ENCODE results near the gene CDK17.

CDK17 gene

GRCh38 chr12:96274331-96274730 is 125.9 kb downstream of the CDK17 start:
- no peak overlapping the region for H3K4me2 ChIP-seq (ENCODE audit: low read length)
- no peak overlapping the region for H3K4me3 ChIP-seq (ENCODE audit: low read length)
- no peaks in the 10 kb centered on the region for H3K27me3 ChIP-seq (ENCODE audit: control insufficient read depth, insufficient read depth, low read length)
- peaks cover 23% of the 10 kb centered on the region for H3K4me1 ChIP-seq (ENCODE audit: control insufficient read depth, insufficient read depth, low read length)
- H3K9ac ChIP-seq (ENCODE audit: low read depth, low read length) = peak overlapping the region; percentile 21
- H3K9me3 ChIP-seq (replicated peaks; ENCODE audit: low read length) = no peaks in the 10 kb centered on the region
- H3K36me3 ChIP-seq (ENCODE audit: insufficient read depth, low read length) = peaks cover 59% of the 10 kb centered on the region

DNA sequence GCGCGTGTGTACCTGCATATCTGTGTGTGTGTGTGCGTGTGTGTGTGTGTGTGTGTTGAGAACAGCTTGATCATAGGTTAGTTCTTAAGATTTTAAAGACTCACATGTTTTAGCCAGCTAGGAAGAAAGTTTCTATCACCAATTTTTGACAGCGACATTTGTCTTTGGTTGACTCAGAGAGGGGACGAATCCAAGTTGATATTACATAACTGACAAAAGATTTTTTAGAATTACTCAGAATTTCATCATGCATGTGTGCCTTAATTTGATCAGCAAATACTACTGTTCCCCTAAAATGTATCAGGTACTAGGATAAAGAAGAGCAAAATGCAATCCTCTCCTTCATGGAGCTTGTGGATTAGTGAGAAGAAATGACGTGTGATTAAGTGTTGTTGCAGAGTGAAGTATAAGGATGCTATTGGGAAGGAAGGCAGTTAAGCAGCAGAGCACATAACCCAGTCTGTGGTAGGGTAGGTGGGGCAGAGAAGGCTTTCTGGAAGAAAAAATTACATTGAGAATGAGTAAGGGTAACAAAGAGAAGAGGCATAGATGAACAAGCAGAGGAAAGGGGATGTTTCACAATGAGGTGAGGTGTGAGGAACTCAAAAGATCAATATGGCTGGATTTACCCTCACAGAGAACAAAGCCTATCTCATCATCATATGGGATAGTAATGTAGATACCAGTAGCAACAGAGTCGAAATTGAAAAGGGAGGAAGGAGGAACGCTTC is 128.6 kb downstream of the CDK17 start:
- H3K27me3 ChIP-seq (ENCODE audit: control insufficient read depth, insufficient read depth, low read length) = no peaks in the 10 kb centered on the region
- H3K9me3 ChIP-seq (replicated peaks; ENCODE audit: low read length) = no peaks in the 10 kb centered on the region
- H3K4me3 ChIP-seq (ENCODE audit: low read length) = no peak overlapping the region
- H3K4me1 ChIP-seq (ENCODE audit: control insufficient read depth, insufficient read depth, low read length) = peaks cover 23% of the 10 kb centered on the region
- no peak overlapping the region for H3K4me2 ChIP-seq (ENCODE audit: low read length)
- peaks cover 65% of the 10 kb centered on the region for H3K36me3 ChIP-seq (ENCODE audit: insufficient read depth, low read length)
- H3K9ac ChIP-seq (ENCODE audit: low read depth, low read length) = no peak overlapping the region

DNA sequence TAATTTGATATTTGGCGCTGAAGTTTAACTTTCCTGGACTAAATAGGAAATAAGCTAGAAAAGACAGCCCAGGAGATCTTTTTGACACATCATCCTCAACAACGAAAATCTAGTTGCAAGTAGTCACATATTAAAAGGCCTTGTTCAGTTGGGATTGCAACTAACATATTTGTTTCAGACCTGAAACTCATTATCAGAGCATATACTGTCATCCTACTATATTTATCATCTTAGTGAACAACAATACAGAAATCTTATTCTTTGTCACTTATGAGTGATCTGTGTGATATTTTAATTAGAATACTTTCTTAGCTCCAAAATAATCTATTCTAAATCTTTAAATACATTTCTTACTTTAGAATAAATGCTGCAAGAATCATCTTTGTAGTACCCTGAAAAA is 134.0 kb downstream of the CDK17 start:
- H3K4me2 ChIP-seq (ENCODE audit: low read length) = no peak overlapping the region
- H3K9me3 ChIP-seq (replicated peaks; ENCODE audit: low read length) = no peaks in the 10 kb centered on the region
- no peak overlapping the region for H3K9ac ChIP-seq (ENCODE audit: low read depth, low read length)
- H3K27me3 ChIP-seq (ENCODE audit: control insufficient read depth, insufficient read depth, low read length) = no peaks in the 10 kb centered on the region
- peaks cover 2% of the 10 kb centered on the region for H3K4me1 ChIP-seq (ENCODE audit: control insufficient read depth, insufficient read depth, low read length)
- peaks cover 91% of the 10 kb centered on the region for H3K36me3 ChIP-seq (ENCODE audit: insufficient read depth, low read length)
- H3K4me3 ChIP-seq (ENCODE audit: low read length) = no peak overlapping the region

GRCh38 chr12:96265836-96266235 is 134.4 kb downstream of the CDK17 start:
- peaks cover 91% of the 10 kb centered on the region for H3K36me3 ChIP-seq (ENCODE audit: insufficient read depth, low read length)

DNA sequence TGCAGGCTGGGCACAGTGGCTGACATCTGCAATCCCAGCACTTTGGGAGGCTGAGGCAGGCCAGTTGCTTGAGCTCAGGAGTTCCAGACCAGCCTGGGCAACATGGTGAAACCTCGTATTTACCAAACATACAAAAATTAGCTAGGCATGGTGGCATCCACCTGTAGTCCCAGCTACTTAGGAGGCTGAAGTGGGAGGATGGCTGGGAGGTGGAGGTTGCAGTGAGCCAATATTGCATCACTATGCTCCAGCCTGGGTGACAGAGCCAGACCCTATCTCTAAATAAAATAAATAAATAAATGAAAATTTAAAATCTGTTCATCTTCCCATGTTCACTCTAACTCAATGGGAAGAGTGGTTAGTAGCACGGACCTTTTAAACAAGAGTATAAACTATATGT is 134.8 kb downstream of the CDK17 start:
- no peak overlapping the region for H3K9ac ChIP-seq (ENCODE audit: low read depth, low read length)
- H3K4me2 ChIP-seq (ENCODE audit: low read length) = no peak overlapping the region
- H3K4me1 ChIP-seq (ENCODE audit: control insufficient read depth, insufficient read depth, low read length) = no peaks in the 10 kb centered on the region
- H3K27me3 ChIP-seq (ENCODE audit: control insufficient read depth, insufficient read depth, low read length) = no peaks in the 10 kb centered on the region
- H3K9me3 ChIP-seq (replicated peaks; ENCODE audit: low read length) = no peaks in the 10 kb centered on the region
- peaks cover 91% of the 10 kb centered on the region for H3K36me3 ChIP-seq (ENCODE audit: insufficient read depth, low read length)
- no peak overlapping the region for H3K4me3 ChIP-seq (ENCODE audit: low read length)

More at GRCh38 chr12:96265836-96266235, 134.4 kb downstream of the CDK17 start:
- Histone ChIP-seq H3K27me3 (ENCODE audit: control insufficient read depth, insufficient read depth, low read length) (no peaks in the 10 kb centered on the region), H3K9me3 (replicated peaks; ENCODE audit: low read length) (no peaks in the 10 kb centered on the region), H3K4me3 (ENCODE audit: low read length) (no peak overlapping the region), H3K4me2 (ENCODE audit: low read length) (no peak overlapping the region), H3K4me1 (ENCODE audit: control insufficient read depth, insufficient read depth, low read length) (no peaks in the 10 kb centered on the region), H3K9ac (ENCODE audit: low read depth, low read length) (no peak overlapping the region)

GRCh38 chr12:96263449-96263902 is 136.8 kb downstream of the CDK17 start:
- no peak overlapping the region for H3K4me2 ChIP-seq (ENCODE audit: low read length)
- H3K9ac ChIP-seq (ENCODE audit: low read depth, low read length) = no peak overlapping the region
- H3K36me3 ChIP-seq (ENCODE audit: insufficient read depth, low read length) = peaks cover 86% of the 10 kb centered on the region
- no peaks in the 10 kb centered on the region for H3K9me3 ChIP-seq (replicated peaks; ENCODE audit: low read length)
- peaks cover 7% of the 10 kb centered on the region for H3K4me1 ChIP-seq (ENCODE audit: control insufficient read depth, insufficient read depth, low read length)
- no peaks in the 10 kb centered on the region for H3K27me3 ChIP-seq (ENCODE audit: control insufficient read depth, insufficient read depth, low read length)
- no peak overlapping the region for H3K4me3 ChIP-seq (ENCODE audit: low read length)

DNA sequence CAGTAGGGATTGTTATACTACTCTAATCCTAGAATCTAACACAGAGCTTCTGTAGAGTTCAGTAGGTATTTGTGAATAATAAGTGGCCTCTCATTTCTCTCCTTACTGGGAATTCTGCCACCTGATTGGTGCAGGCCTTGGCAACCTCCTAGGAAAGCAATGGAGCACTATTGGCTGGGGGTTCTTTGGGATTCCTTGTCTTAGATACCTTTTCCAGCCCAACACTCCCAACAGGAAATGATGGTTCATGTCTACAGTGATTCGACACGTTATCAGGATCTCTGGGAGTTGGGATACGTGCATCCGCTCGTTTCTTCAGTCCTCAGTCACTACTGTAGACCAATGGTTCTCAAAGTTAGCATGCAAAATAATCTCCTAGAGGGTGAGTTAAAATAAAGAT is 138.7 kb downstream of the CDK17 start:
- H3K9me3 ChIP-seq (replicated peaks; ENCODE audit: low read length) = no peaks in the 10 kb centered on the region
- H3K4me3 ChIP-seq (ENCODE audit: low read length) = no peak overlapping the region
- H3K4me2 ChIP-seq (ENCODE audit: low read length) = no peak overlapping the region
- H3K36me3 ChIP-seq (ENCODE audit: insufficient read depth, low read length) = peaks cover 81% of the 10 kb centered on the region
- peaks cover 19% of the 10 kb centered on the region for H3K4me1 ChIP-seq (ENCODE audit: control insufficient read depth, insufficient read depth, low read length)
- H3K9ac ChIP-seq (ENCODE audit: low read depth, low read length) = no peak overlapping the region
- no peaks in the 10 kb centered on the region for H3K27me3 ChIP-seq (ENCODE audit: control insufficient read depth, insufficient read depth, low read length)

DNA sequence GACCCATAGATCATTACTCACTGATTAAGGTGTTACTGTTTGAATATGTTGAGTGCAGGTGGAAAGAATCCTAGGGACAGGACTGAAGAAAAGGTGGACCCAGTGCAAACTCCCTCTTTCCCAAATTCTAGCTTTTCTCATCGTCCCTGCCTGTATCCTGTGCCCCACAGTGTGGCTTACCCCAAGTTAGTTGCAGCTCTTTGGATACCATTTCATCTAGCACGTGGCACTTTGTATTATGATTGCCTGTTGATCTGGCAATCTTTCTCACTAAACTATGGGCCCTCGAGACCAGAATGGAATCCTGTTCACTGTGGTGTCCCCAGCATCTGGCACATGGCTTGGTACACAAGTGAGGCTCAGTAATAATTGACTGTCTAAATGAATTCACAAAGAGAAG is 139.6 kb downstream of the CDK17 start:
- H3K9me3 ChIP-seq (replicated peaks; ENCODE audit: low read length) = no peaks in the 10 kb centered on the region
- no peak overlapping the region for H3K9ac ChIP-seq (ENCODE audit: low read depth, low read length)
- no peak overlapping the region for H3K4me3 ChIP-seq (ENCODE audit: low read length)
- H3K27me3 ChIP-seq (ENCODE audit: control insufficient read depth, insufficient read depth, low read length) = no peaks in the 10 kb centered on the region
- peaks cover 78% of the 10 kb centered on the region for H3K36me3 ChIP-seq (ENCODE audit: insufficient read depth, low read length)
- no peak overlapping the region for H3K4me2 ChIP-seq (ENCODE audit: low read length)
- H3K4me1 ChIP-seq (ENCODE audit: control insufficient read depth, insufficient read depth, low read length) = peaks cover 19% of the 10 kb centered on the region

DNA sequence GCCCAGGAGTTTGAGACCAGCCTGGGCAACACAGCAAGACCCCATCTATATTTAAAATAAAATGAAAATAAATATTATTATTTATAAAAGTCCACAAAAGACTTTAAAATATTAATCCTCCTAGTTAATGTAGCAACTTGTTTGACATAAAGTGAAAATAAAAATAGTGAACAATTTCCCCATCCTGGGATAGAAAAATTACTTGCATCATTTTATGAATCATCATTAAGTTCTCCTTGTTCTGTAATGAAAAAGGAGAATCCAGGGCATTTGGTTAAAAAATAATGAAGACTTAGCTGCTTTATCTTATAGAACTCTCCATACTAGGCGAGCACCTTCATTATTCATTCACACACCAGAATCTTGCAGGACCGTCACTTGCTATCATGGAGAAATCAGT is 140.0 kb downstream of the CDK17 start:
- Histone ChIP-seq H3K9ac (ENCODE audit: low read depth, low read length) (no peak overlapping the region), H3K4me1 (ENCODE audit: control insufficient read depth, insufficient read depth, low read length) (peaks cover 23% of the 10 kb centered on the region), H3K9me3 (replicated peaks; ENCODE audit: low read length) (no peaks in the 10 kb centered on the region), H3K4me2 (ENCODE audit: low read length) (no peak overlapping the region), H3K4me3 (ENCODE audit: low read length) (no peak overlapping the region), H3K36me3 (ENCODE audit: insufficient read depth, low read length) (peaks cover 76% of the 10 kb centered on the region), H3K27me3 (ENCODE audit: control insufficient read depth, insufficient read depth, low read length) (no peaks in the 10 kb centered on the region)

- Histone ChIP-seq H3K27me3 (ENCODE audit: control insufficient read depth, insufficient read depth, low read length) (no peaks in the 10 kb centered on the region), H3K4me2 (ENCODE audit: low read length) (peak overlapping the region; percentile 35), H3K9me3 (replicated peaks; ENCODE audit: low read length) (no peaks in the 10 kb centered on the region), H3K36me3 (ENCODE audit: insufficient read depth, low read length) (peaks cover 71% of the 10 kb centered on the region), H3K4me1 (ENCODE audit: control insufficient read depth, insufficient read depth, low read length) (peaks cover 35% of the 10 kb centered on the region), H3K4me3 (ENCODE audit: low read length) (no peak overlapping the region), H3K9ac (ENCODE audit: low read depth, low read length) (no peak overlapping the region)
Observed at GRCh38 chr12:96258104-96258961, 141.9 kb downstream of the CDK17 start.

DNA sequence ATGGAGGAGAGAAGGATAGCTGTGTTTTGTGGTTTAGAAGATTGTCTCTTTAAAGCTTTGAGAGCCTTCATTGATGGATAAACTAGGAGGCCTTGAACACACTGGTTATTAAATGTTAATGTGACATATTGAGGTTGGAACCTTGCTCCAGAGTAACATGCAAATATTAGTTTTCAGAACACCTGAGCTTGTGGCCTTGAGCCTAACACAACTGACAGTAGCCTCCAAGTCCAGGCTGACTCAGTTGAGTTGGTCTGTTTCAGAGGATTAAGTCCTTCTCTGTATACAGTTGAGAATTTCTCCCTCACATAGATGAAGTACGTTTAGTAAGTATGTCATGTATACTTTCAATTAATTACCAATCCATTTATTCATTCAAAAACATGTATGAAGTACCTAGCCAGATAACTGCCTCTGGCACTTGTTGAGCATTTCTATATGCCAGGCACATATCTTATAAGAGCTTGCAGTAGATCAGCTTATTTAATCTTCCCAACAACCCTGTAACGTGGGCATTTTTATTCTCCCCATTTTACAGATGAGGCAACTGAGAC is 142.6 kb downstream of the CDK17 start:
- Histone ChIP-seq H3K36me3 (ENCODE audit: insufficient read depth, low read length) (peaks cover 66% of the 10 kb centered on the region), H3K4me1 (ENCODE audit: control insufficient read depth, insufficient read depth, low read length) (peaks cover 35% of the 10 kb centered on the region), H3K9ac (ENCODE audit: low read depth, low read length) (no peak overlapping the region), H3K27me3 (ENCODE audit: control insufficient read depth, insufficient read depth, low read length) (no peaks in the 10 kb centered on the region), H3K4me2 (ENCODE audit: low read length) (no peak overlapping the region), H3K4me3 (ENCODE audit: low read length) (no peak overlapping the region), H3K9me3 (replicated peaks; ENCODE audit: low read length) (no peaks in the 10 kb centered on the region)

All from skeletal muscle satellite cell (primary cell).